MM.1S (cell line): ENCODE measurements around the gene LRTM2.

Experiments
- EZH2 ChIP-seq: fragments of 300-600 bp; sonication (generic); optimal IDR thresholded peaks from 2 replicates; pipeline ENCODE3; 2017; ENCODE audit warnings: low read depth, mild to moderate bottlenecking, antibody characterized with exemption, low read length, mixed read lengths
- TF ChIP-seq, protein P1 (sequence below): fragments of 300-600 bp; sonication (generic); IDR thresholded peaks from 2 replicates; pipeline ENCODE4 v1.5.1; 2016; ENCODE audit warnings: antibody characterized with exemption, low read length, mixed read lengths

GRCh38 chr12:1836241-1836803, 16.0 kb downstream of the LRTM2 start:
- TF ChIP-seq, protein P1, sequence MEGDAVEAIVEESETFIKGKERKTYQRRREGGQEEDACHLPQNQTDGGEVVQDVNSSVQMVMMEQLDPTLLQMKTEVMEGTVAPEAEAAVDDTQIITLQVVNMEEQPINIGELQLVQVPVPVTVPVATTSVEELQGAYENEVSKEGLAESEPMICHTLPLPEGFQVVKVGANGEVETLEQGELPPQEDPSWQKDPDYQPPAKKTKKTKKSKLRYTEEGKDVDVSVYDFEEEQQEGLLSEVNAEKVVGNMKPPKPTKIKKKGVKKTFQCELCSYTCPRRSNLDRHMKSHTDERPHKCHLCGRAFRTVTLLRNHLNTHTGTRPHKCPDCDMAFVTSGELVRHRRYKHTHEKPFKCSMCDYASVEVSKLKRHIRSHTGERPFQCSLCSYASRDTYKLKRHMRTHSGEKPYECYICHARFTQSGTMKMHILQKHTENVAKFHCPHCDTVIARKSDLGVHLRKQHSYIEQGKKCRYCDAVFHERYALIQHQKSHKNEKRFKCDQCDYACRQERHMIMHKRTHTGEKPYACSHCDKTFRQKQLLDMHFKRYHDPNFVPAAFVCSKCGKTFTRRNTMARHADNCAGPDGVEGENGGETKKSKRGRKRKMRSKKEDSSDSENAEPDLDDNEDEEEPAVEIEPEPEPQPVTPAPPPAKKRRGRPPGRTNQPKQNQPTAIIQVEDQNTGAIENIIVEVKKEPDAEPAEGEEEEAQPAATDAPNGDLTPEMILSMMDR: no peak
- no peak for TF ChIP-seq EZH2
